ENCODE results near the gene DEGS2.
A peak's percentile ranks its signal among the peaks of the same experiment; 100 is the strongest.

DNA sequence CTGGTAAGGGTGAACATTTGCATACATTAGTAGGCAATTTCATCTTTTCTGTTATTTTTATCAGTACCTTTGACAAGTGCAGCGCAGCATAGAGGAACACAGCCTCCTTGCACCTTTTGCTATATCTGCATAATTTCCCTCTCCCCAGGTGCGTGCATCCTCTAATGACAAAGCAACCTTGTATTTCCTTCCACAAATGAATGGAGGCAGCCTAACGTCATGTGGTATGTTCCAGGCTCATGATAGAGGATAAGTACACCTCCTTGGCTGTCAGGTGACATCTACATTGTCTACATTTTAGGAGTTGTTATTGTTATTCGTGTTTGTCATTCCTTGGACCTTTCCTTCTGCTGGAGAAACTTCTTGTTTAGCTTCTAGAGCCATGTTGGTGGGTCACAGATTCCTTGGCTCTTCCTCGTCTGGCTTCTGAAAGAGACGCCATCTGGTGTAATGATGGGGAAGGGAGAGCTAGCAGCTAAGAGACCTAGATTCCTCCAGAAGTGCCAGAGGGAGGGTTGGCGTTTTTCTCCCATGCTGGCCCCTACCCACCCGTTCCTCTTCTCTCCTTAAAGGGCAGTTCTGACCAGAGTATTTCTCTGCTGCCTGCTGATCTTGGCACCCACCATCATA lies 57.2 kb downstream of the DEGS2 start:
- TF ChIP-seq, protein P1, sequence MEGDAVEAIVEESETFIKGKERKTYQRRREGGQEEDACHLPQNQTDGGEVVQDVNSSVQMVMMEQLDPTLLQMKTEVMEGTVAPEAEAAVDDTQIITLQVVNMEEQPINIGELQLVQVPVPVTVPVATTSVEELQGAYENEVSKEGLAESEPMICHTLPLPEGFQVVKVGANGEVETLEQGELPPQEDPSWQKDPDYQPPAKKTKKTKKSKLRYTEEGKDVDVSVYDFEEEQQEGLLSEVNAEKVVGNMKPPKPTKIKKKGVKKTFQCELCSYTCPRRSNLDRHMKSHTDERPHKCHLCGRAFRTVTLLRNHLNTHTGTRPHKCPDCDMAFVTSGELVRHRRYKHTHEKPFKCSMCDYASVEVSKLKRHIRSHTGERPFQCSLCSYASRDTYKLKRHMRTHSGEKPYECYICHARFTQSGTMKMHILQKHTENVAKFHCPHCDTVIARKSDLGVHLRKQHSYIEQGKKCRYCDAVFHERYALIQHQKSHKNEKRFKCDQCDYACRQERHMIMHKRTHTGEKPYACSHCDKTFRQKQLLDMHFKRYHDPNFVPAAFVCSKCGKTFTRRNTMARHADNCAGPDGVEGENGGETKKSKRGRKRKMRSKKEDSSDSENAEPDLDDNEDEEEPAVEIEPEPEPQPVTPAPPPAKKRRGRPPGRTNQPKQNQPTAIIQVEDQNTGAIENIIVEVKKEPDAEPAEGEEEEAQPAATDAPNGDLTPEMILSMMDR (conservative IDR thresholded peaks at IDR 0.05; ENCODE audit: low read depth in 2 of 2): peak; percentile 10 to 40; a peak in 2 of 4 replicates
- TF ChIP-seq EZH2phosphoT487 (IDR thresholded peaks at IDR 0.05; ENCODE audit: unreplicated experiment) (no peak), POLR2AphosphoS5 (IDR thresholded peaks at IDR 0.05; ENCODE audit: low read depth) (no peak), EZH2 (IDR thresholded peaks at IDR 0.05; ENCODE audit: low read depth, unreplicated experiment) (no peak), STAT1 (IDR thresholded peaks at IDR 0.05; ENCODE audit: unreplicated experiment) (no peak), CREB1 (CRISPR knock-in tag; IDR thresholded peaks at IDR 0.05; ENCODE audit: low read depth) (no peak), JUNB (IDR thresholded peaks at IDR 0.05; ENCODE audit: unreplicated experiment) (no peak), ZNF114 (CRISPR knock-in tag; IDR thresholded peaks at IDR 0.05) (no peak), ZNF331 (CRISPR knock-in tag; IDR thresholded peaks at IDR 0.05; ENCODE audit: low read depth) (no peak), NANOG (IDR thresholded peaks at IDR 0.05; ENCODE audit: borderline replicate concordance) (no peak)
- TF ChIP-seq, protein P2, sequence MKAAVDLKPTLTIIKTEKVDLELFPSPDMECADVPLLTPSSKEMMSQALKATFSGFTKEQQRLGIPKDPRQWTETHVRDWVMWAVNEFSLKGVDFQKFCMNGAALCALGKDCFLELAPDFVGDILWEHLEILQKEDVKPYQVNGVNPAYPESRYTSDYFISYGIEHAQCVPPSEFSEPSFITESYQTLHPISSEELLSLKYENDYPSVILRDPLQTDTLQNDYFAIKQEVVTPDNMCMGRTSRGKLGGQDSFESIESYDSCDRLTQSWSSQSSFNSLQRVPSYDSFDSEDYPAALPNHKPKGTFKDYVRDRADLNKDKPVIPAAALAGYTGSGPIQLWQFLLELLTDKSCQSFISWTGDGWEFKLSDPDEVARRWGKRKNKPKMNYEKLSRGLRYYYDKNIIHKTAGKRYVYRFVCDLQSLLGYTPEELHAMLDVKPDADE (IDR thresholded peaks at IDR 0.05): no peak
- TF ChIP-seq, protein P3, sequence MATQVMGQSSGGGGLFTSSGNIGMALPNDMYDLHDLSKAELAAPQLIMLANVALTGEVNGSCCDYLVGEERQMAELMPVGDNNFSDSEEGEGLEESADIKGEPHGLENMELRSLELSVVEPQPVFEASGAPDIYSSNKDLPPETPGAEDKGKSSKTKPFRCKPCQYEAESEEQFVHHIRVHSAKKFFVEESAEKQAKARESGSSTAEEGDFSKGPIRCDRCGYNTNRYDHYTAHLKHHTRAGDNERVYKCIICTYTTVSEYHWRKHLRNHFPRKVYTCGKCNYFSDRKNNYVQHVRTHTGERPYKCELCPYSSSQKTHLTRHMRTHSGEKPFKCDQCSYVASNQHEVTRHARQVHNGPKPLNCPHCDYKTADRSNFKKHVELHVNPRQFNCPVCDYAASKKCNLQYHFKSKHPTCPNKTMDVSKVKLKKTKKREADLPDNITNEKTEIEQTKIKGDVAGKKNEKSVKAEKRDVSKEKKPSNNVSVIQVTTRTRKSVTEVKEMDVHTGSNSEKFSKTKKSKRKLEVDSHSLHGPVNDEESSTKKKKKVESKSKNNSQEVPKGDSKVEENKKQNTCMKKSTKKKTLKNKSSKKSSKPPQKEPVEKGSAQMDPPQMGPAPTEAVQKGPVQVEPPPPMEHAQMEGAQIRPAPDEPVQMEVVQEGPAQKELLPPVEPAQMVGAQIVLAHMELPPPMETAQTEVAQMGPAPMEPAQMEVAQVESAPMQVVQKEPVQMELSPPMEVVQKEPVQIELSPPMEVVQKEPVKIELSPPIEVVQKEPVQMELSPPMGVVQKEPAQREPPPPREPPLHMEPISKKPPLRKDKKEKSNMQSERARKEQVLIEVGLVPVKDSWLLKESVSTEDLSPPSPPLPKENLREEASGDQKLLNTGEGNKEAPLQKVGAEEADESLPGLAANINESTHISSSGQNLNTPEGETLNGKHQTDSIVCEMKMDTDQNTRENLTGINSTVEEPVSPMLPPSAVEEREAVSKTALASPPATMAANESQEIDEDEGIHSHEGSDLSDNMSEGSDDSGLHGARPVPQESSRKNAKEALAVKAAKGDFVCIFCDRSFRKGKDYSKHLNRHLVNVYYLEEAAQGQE (IDR thresholded peaks at IDR 0.05; ENCODE audit: unreplicated experiment): no peak
- TF ChIP-seq, protein P4, sequence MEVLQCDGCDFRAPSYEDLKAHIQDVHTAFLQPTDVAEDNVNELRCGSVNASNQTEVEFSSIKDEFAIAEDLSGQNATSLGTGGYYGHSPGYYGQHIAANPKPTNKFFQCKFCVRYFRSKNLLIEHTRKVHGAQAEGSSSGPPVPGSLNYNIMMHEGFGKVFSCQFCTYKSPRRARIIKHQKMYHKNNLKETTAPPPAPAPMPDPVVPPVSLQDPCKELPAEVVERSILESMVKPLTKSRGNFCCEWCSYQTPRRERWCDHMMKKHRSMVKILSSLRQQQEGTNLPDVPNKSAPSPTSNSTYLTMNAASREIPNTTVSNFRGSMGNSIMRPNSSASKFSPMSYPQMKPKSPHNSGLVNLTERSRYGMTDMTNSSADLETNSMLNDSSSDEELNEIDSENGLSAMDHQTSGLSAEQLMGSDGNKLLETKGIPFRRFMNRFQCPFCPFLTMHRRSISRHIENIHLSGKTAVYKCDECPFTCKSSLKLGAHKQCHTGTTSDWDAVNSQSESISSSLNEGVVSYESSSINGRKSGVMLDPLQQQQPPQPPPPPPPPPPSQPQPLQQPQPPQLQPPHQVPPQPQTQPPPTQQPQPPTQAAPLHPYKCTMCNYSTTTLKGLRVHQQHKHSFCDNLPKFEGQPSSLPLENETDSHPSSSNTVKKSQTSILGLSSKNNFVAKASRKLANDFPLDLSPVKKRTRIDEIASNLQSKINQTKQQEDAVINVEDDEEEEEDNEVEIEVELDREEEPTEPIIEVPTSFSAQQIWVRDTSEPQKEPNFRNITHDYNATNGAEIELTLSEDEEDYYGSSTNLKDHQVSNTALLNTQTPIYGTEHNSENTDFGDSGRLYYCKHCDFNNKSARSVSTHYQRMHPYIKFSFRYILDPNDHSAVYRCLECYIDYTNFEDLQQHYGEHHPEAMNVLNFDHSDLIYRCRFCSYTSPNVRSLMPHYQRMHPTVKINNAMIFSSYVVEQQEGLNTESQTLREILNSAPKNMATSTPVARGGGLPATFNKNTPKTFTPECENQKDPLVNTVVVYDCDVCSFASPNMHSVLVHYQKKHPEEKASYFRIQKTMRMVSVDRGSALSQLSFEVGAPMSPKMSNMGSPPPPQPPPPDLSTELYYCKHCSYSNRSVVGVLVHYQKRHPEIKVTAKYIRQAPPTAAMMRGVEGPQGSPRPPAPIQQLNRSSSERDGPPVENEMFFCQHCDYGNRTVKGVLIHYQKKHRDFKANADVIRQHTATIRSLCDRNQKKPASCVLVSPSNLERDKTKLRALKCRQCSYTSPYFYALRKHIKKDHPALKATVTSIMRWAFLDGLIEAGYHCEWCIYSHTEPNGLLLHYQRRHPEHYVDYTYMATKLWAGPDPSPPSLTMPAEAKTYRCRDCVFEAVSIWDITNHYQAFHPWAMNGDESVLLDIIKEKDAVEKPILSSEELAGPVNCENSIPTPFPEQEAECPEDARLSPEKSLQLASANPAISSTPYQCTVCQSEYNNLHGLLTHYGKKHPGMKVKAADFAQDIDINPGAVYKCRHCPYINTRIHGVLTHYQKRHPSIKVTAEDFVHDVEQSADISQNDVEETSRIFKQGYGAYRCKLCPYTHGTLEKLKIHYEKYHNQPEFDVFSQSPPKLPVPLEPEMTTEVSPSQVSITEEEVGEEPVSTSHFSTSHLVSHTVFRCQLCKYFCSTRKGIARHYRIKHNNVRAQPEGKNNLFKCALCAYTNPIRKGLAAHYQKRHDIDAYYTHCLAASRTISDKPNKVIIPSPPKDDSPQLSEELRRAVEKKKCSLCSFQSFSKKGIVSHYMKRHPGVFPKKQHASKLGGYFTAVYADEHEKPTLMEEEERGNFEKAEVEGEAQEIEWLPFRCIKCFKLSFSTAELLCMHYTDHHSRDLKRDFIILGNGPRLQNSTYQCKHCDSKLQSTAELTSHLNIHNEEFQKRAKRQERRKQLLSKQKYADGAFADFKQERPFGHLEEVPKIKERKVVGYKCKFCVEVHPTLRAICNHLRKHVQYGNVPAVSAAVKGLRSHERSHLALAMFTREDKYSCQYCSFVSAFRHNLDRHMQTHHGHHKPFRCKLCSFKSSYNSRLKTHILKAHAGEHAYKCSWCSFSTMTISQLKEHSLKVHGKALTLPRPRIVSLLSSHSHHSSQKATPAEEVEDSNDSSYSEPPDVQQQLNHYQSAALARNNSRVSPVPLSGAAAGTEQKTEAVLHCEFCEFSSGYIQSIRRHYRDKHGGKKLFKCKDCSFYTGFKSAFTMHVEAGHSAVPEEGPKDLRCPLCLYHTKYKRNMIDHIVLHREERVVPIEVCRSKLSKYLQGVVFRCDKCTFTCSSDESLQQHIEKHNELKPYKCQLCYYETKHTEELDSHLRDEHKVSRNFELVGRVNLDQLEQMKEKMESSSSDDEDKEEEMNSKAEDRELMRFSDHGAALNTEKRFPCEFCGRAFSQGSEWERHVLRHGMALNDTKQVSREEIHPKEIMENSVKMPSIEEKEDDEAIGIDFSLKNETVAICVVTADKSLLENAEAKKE (CRISPR knock-in tag; IDR thresholded peaks at IDR 0.05): peak; percentile 26; the same call in 1 of the 2 replicates
